ENCODE results near the gene ANKHD1.

The ANKHD1 gene

GRCh38 chr5:140399979-140400729, 1.5 kb upstream of the ANKHD1 start:
- Histone ChIP-seq H3K79me2 (ENCODE audit: low read length) (peaks cover 54% of the 10 kb centered on the region), H3K4me3 (ENCODE audit: low read length) (peak overlapping the region; percentile 91), H3K27ac (ENCODE audit: low read length) (peak overlapping the region; percentile 79), H3K36me3 (replicated peaks; ENCODE audit: low read depth, low read length) (no peaks in the 10 kb centered on the region), H3K27me3 (ENCODE audit: low read depth, low read length) (no peaks in the 10 kb centered on the region), H3K4me1 (ENCODE audit: low read length) (peaks cover 20% of the 10 kb centered on the region), H3K9ac (ENCODE audit: low read length) (peak overlapping the region; percentile 81), H4K20me1 (ENCODE audit: insufficient read depth, low read length) (peaks cover 28% of the 10 kb centered on the region), H3K9me3 (ENCODE audit: insufficient read depth, low read length) (no peaks in the 10 kb centered on the region), H3K4me2 (ENCODE audit: low read length) (peak overlapping the region; percentile 92), H2AFZ (ENCODE audit: low read depth, low read length) (peak overlapping the region; percentile 88)
- TF ChIP-seq, protein P1, sequence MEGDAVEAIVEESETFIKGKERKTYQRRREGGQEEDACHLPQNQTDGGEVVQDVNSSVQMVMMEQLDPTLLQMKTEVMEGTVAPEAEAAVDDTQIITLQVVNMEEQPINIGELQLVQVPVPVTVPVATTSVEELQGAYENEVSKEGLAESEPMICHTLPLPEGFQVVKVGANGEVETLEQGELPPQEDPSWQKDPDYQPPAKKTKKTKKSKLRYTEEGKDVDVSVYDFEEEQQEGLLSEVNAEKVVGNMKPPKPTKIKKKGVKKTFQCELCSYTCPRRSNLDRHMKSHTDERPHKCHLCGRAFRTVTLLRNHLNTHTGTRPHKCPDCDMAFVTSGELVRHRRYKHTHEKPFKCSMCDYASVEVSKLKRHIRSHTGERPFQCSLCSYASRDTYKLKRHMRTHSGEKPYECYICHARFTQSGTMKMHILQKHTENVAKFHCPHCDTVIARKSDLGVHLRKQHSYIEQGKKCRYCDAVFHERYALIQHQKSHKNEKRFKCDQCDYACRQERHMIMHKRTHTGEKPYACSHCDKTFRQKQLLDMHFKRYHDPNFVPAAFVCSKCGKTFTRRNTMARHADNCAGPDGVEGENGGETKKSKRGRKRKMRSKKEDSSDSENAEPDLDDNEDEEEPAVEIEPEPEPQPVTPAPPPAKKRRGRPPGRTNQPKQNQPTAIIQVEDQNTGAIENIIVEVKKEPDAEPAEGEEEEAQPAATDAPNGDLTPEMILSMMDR (IDR thresholded peaks at IDR 0.05; ENCODE audit: low read depth, low read length) = no peak
- TF ChIP-seq EZH2phosphoT487 (IDR thresholded peaks at IDR 0.05; ENCODE audit: low read depth) = no peak

GRCh38 chr5:140400730-140401361, 787 bp upstream of the ANKHD1 start:
- Histone ChIP-seq H3K36me3 (replicated peaks; ENCODE audit: low read depth, low read length) (no peaks in the 10 kb centered on the region), H3K9ac (ENCODE audit: low read length) (peak overlapping the region; percentile 81), H3K27ac (ENCODE audit: low read length) (peak overlapping the region; percentile 79), H3K4me2 (ENCODE audit: low read length) (peak overlapping the region; percentile 92), H3K79me2 (ENCODE audit: low read length) (peaks cover 61% of the 10 kb centered on the region), H3K4me3 (ENCODE audit: low read length) (peak overlapping the region; percentile 91), H2AFZ (ENCODE audit: low read depth, low read length) (peak overlapping the region; percentile 88), H3K9me3 (ENCODE audit: insufficient read depth, low read length) (no peaks in the 10 kb centered on the region), H3K4me1 (ENCODE audit: low read length) (peaks cover 20% of the 10 kb centered on the region), H3K27me3 (ENCODE audit: low read depth, low read length) (no peaks in the 10 kb centered on the region), H4K20me1 (ENCODE audit: insufficient read depth, low read length) (peaks cover 31% of the 10 kb centered on the region)
- TF ChIP-seq, protein P1 (IDR thresholded peaks at IDR 0.05; ENCODE audit: low read depth, low read length) = no peak
- TF ChIP-seq EZH2phosphoT487 (IDR thresholded peaks at IDR 0.05; ENCODE audit: low read depth) = no peak

DNA sequence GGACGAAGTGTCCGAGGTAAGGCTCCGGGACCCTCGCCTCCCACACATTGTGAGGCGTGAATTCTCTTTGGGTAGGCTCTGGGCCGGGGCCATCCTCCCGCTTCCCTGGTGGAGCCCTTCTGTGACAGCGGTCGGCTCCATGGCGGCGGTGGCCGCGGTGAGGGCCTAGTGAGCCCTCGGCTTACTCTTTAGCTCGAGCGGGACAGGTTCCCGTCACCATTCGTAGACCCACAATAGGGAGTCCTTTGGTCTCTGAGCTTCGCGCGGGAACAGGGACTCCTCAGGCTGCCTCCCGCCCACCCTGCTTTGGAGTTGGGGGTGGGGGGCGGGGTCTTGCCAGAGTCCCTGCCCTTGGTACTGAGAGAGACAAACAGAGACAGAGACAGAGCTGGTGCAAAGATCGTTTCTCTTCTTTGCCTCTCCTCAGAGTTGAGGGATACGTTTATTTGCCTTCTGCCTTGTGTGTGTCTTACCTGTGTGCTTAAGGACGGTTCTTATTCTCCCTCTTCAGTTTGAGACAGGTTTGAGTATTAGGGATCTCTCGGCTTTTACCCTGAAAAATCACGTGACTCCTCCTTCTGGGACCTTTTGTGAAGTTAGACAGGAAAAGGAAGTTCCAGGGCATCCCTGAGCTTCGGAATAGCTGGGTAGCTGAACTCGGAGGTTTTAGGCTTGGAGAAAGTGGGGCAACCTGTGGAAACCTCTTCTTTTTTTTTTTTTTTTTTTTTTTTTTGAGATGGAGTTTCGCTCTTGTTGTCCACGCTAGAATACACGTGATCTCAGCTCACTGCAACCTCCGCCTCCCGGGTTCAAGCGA, 833 bp downstream of the ANKHD1 start:
- Histone ChIP-seq H3K79me2 (ENCODE audit: low read length) (peaks cover 77% of the 10 kb centered on the region), H3K4me1 (ENCODE audit: low read length) (peaks cover 20% of the 10 kb centered on the region), H3K4me2 (ENCODE audit: low read length) (peak overlapping the region; percentile 84), H3K9ac (ENCODE audit: low read length) (peak overlapping the region; percentile 91), H3K4me3 (ENCODE audit: low read length) (peak overlapping the region; percentile 99), H3K9me3 (ENCODE audit: insufficient read depth, low read length) (no peaks in the 10 kb centered on the region), H3K27ac (ENCODE audit: low read length) (peak overlapping the region; percentile 86), H3K36me3 (replicated peaks; ENCODE audit: low read depth, low read length) (no peaks in the 10 kb centered on the region), H4K20me1 (ENCODE audit: insufficient read depth, low read length) (peaks cover 42% of the 10 kb centered on the region), H3K27me3 (ENCODE audit: low read depth, low read length) (no peaks in the 10 kb centered on the region), H2AFZ (ENCODE audit: low read depth, low read length) (0 out of 2 replicates have a peak overlapping the region, but pooled peaks have one; percentile 36)
- no peak for TF ChIP-seq EZH2phosphoT487 (IDR thresholded peaks at IDR 0.05; ENCODE audit: low read depth)
- TF ChIP-seq, protein P1 (IDR thresholded peaks at IDR 0.05; ENCODE audit: low read depth, low read length) = no peak
